Testis (tissue), 3 donors: Measurements from ENCODE around the gene ABHD11. TPM values are rescaled to one million over a fixed set of nuclear protein-coding genes. Genes with fewer than 3 reads are reported as not detected.

Source experiments
- DNase-seq: peaks from one replicate; pipeline ENCODE4 v3.0.0-alpha.2; 2019
- H3K27ac ChIP-seq, 2 donors: fragments of 200-600 bp; sonication (generic); one replicate each; pipeline ENCODE4 v1.5.1; 2019
- H3K27me3 ChIP-seq: fragments of 200-600 bp; sonication (generic); one replicate; pipeline ENCODE4 v1.5.1; 2019
- H3K36me3 ChIP-seq: fragments of 200-600 bp; sonication (generic); one replicate; pipeline ENCODE4 v1.5.1; 2017; ENCODE audit warnings: low read depth; ENCODE audit errors: missing control alignments
- H3K4me1 ChIP-seq: fragments of 200-600 bp; sonication (generic); one replicate; pipeline ENCODE4 v1.5.1; 2019
- H3K4me3 ChIP-seq, 2 donors: fragments of 200-600 bp; sonication (generic); one replicate each; pipeline ENCODE4 v1.5.1; 2017 to 2019
- H3K9me3 ChIP-seq: fragments of 200-600 bp; sonication (generic); one replicate; pipeline ENCODE4 v1.5.1; 2017
- CTCF ChIP-seq, 3 experiments: fragments of 450-650 bp in 2 of 3; fragments of 200-600 bp in 1 of 3; sonication (generic) in 1 of 3; IDR thresholded peaks; one replicate each; pipeline ENCODE4 v1.5.1; 2016 to 2019; ENCODE audit warnings: antibody characterized with exemption in 3 of 3, mild to moderate bottlenecking in 2 of 3, moderate library complexity in 1 of 3
- POLR2A ChIP-seq: fragments of 450-650 bp; IDR thresholded peaks from one replicate; pipeline ENCODE4 v1.6.1; 2017; ENCODE audit warnings: antibody characterized with exemption, mild to moderate bottlenecking, moderate library complexity
- WGBS, 2 donors: methylation state at CpG; one replicate each; pipeline ENCODE4 v1.1.5; 2018; 5-methylcytosine and 5-hydroxymethylcytosine counted together
- intact Hi-C: fragments of 100-400 bp; cut with DNase I; formaldehyde crosslinking; loops from one replicate; pipeline ENCODE4 v1.15.1; 2023; ENCODE audit warnings: low total_unique reads
- polyA plus RNA-seq: library from polyadenylated mRNA; stranded (reverse); fragments of 350-450 nt; fragmentation: Illumina TruSeq; extraction: RNeasy Lipid Tissue Mini Kit (QIAGEN cat#74804); gene quantifications from one replicate; pipeline ENCODE4 v1.2.3, GENCODE V29; 2014; ENCODE audit warnings: low read depth, low replicate concordance; ENCODE audit not compliant: insufficient read depth
- total RNA-seq, 2 donors: library from RNA; depleted of rRNA; stranded (reverse); fragments of >200 nt; gene quantifications; one replicate each; pipeline ENCODE4 v1.2.3, GENCODE V29; 2016

ABHD11 gene
- total and polyA plus RNA-seq, 3 donors from 2014 or later: 21.6 to 33.1 (median 29.0) TPM

- no peak for DNase-seq
- 77 to 85% methylated on average over 7 to 8 of the region's 8 CpGs for WGBS, 2 donors
Observed at GRCh38 chr7:73702226-73702625, 36.4 kb downstream of the ABHD11 start.

GRCh38 chr7:73701357-73701995 is 37.1 kb downstream of the ABHD11 start:
- peak; percentile 24 to 61 (median 42) for TF ChIP-seq CTCF (IDR thresholded peaks at IDR 0.05)
- TF ChIP-seq POLR2A: no peak
- Histone ChIP-seq H3K27ac (no peak overlapping the region), H3K9me3 (no peaks in the 10 kb centered on the region), H3K36me3 (no peaks in the 10 kb centered on the region), H3K4me3 (no peak overlapping the region), H3K4me1 (peaks cover 5% of the 10 kb centered on the region), H3K27me3 (no peaks in the 10 kb centered on the region)
- peak; percentile 70 for DNase-seq
- WGBS, 2 donors: 74 to 78% methylated on average over 13 of the region's 13 CpGs
- intact Hi-C loops: no loop called here

More at GRCh38 chr7:73702226-73702625, 36.4 kb downstream of the ABHD11 start:
- H3K4me3 ChIP-seq: no peak overlapping the region
- intact Hi-C loops: no loop called here
- no peak for TF ChIP-seq CTCF (IDR thresholded peaks at IDR 0.05)
- no peak for TF ChIP-seq POLR2A
- no peak overlapping the region for H3K27ac ChIP-seq
- peaks cover 10% of the 10 kb centered on the region for H3K4me1 ChIP-seq
- H3K27me3 ChIP-seq: no peaks in the 10 kb centered on the region
- H3K36me3 ChIP-seq: no peaks in the 10 kb centered on the region
- H3K9me3 ChIP-seq: no peaks in the 10 kb centered on the region

GRCh38 chr7:73700581-73701134 is 37.9 kb downstream of the ABHD11 start:
- DNase-seq: no peak
- WGBS, 2 donors: 83 to 87% methylated on average over 14 to 15 of the region's 15 CpGs
- Histone ChIP-seq H3K4me3 (no peak overlapping the region), H3K27me3 (no peaks in the 10 kb centered on the region), H3K36me3 (no peaks in the 10 kb centered on the region), H3K9me3 (no peaks in the 10 kb centered on the region), H3K4me1 (peaks cover 5% of the 10 kb centered on the region), H3K27ac (no peak overlapping the region)
- intact Hi-C loops: no loop called here
- no peak for TF ChIP-seq POLR2A

GRCh38 chr7:73700069-73700423 is 38.6 kb downstream of the ABHD11 start:
- Histone ChIP-seq H3K27ac (no peak overlapping the region), H3K27me3 (no peaks in the 10 kb centered on the region), H3K4me3 (no peak overlapping the region), H3K36me3 (no peaks in the 10 kb centered on the region), H3K9me3 (no peaks in the 10 kb centered on the region), H3K4me1 (peaks cover 5% of the 10 kb centered on the region)
- no peak for TF ChIP-seq CTCF (IDR thresholded peaks at IDR 0.05)
- TF ChIP-seq POLR2A: no peak
- 88 to 89% methylated on average over 3 to 14 of the region's 14 CpGs for WGBS, 2 donors
- intact Hi-C loops: no loop called here
- no peak for DNase-seq

- no peaks in the 10 kb centered on the region for H3K27me3 ChIP-seq
- no peak overlapping the region for H3K27ac ChIP-seq
- no peaks in the 10 kb centered on the region for H3K36me3 ChIP-seq
- intact Hi-C loops: no loop called here
- H3K4me1 ChIP-seq: peaks cover 5% of the 10 kb centered on the region
- H3K9me3 ChIP-seq: no peaks in the 10 kb centered on the region
- DNase-seq: no peak
- H3K4me3 ChIP-seq: no peak overlapping the region
- no peak for TF ChIP-seq CTCF (IDR thresholded peaks at IDR 0.05)
- no peak for TF ChIP-seq POLR2A
- WGBS, 2 donors: 75 to 91% methylated on average over 8 to 13 of the region's 15 CpGs
Observed at GRCh38 chr7:73699370-73700068, 39.1 kb downstream of the ABHD11 start.
